MM.1S (cell line): Measurements from ENCODE around the gene PCNA.

Experiments
- DNase-seq: peaks from one replicate; pipeline ENCODE4 v3.0.0-alpha.2; 2015
- H2AFZ ChIP-seq: fragments of 300-600 bp; sonication (generic); 2 replicates; pipeline ENCODE4 v1.6.0; 2016; ENCODE audit warnings: antibody characterized with exemption, low read length
- H3F3A ChIP-seq: fragments of 300-600 bp; sonication (generic); 2 replicates; pipeline ENCODE4 v1.6.1; 2016; ENCODE audit warnings: mild to moderate bottlenecking, antibody characterized with exemption, low read length, moderate library complexity, mixed read lengths; ENCODE audit not compliant: insufficient read depth
- H3K27ac ChIP-seq: fragments of 300-600 bp; sonication (generic); 2 replicates; pipeline ENCODE4 v1.5.1; 2016; ENCODE audit warnings: mild to moderate bottlenecking, low read length
- H3K27me3 ChIP-seq: fragments of 300-600 bp; sonication (generic); replicated peaks from 2 replicates; pipeline ENCODE4 v1.6.0; 2016; ENCODE audit warnings: low read length; ENCODE audit not compliant: insufficient read depth
- H3K36me3 ChIP-seq: fragments of 300-600 bp; sonication (generic); replicated peaks from 2 replicates; pipeline ENCODE4 v1.6.1; 2016; ENCODE audit warnings: mild to moderate bottlenecking, low read length, mixed read lengths; ENCODE audit not compliant: insufficient read depth
- H3K4me1 ChIP-seq: fragments of 300-600 bp; sonication (generic); 2 replicates; pipeline ENCODE4 v1.6.1; 2016; ENCODE audit warnings: low read length, mixed read lengths
- H3K4me2 ChIP-seq: fragments of 300-600 bp; sonication (generic); 2 replicates; pipeline ENCODE4 v1.6.0; 2016; ENCODE audit warnings: low read depth, low read length
- H3K4me3 ChIP-seq: fragments of 300-600 bp; sonication (generic); 2 replicates; pipeline ENCODE4 v1.5.1; 2016; ENCODE audit warnings: low read length, mixed read lengths
- H3K79me2 ChIP-seq: fragments of 300-600 bp; sonication (generic); 2 replicates; pipeline ENCODE4 v1.6.1; 2016; ENCODE audit warnings: mixed run types, low read length, mixed read lengths
- H3K9ac ChIP-seq: fragments of 300-600 bp; sonication (generic); 2 replicates; pipeline ENCODE4 v1.6.1; 2016; ENCODE audit warnings: low read length, mixed read lengths
- H3K9me2 ChIP-seq: fragments of 300-600 bp; sonication (generic); replicated peaks from 2 replicates; pipeline ENCODE4 v1.6.1; 2016; ENCODE audit warnings: mild to moderate bottlenecking, low read length, mixed read lengths; ENCODE audit not compliant: insufficient read depth
- H3K9me3 ChIP-seq: fragments of 300-600 bp; sonication (generic); replicated peaks from 2 replicates; pipeline ENCODE4 v1.6.1; 2016; ENCODE audit warnings: mild to moderate bottlenecking, low read length, mixed read lengths; ENCODE audit not compliant: insufficient read depth
- H4K20me1 ChIP-seq: fragments of 300-600 bp; sonication (generic); 2 replicates; pipeline ENCODE4 v1.6.1; 2016; ENCODE audit warnings: mild to moderate bottlenecking, low read length, moderate library complexity, mixed read lengths; ENCODE audit not compliant: insufficient read depth
- EZH2 ChIP-seq: fragments of 300-600 bp; sonication (generic); optimal IDR thresholded peaks from 2 replicates; pipeline ENCODE3; 2017; ENCODE audit warnings: low read depth, mild to moderate bottlenecking, antibody characterized with exemption, low read length, mixed read lengths
- EZH2phosphoT487 ChIP-seq: fragments of 300-600 bp; sonication (generic); IDR thresholded peaks from 2 replicates; pipeline ENCODE4 v1.6.1; 2018; ENCODE audit warnings: antibody characterized with exemption, low read length
- TF ChIP-seq, protein P1 (sequence below): fragments of 300-600 bp; sonication (generic); IDR thresholded peaks from 2 replicates; pipeline ENCODE4 v1.5.1; 2016; ENCODE audit warnings: antibody characterized with exemption, low read length, mixed read lengths

The PCNA gene

DNA sequence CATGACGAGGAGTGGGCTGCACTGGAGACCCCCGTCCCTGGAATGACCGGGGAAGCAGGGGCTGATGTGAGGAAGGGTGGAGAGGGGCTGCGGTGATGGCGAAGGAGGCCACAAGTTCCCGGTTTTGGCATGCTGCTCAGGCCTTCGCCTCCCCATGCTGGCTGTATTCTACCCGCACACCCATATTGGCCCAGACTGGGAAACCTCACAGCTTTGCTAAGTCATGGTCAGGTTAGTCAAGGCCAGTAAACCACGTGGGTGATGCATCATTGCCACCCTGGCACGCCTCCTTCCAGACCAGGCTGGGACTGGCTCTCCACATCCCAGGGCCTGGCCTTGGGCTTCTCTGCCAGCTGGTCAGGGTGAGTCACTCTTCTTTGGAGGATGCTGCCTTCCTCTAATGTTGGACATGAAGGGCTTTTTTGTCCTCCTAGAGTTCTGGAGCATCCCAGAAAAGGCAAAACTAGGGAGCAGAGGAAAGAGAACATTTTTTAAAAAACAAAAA lies 53.8 kb downstream of the PCNA start:
- H3K4me2 ChIP-seq = no peak overlapping the region
- no peak overlapping the region for H3K4me3 ChIP-seq
- H4K20me1 ChIP-seq = no peaks in the 10 kb centered on the region
- H3K79me2 ChIP-seq = no peaks in the 10 kb centered on the region
- no peaks in the 10 kb centered on the region for H3K36me3 ChIP-seq
- no peak overlapping the region for H2AFZ ChIP-seq
- H3F3A ChIP-seq = peaks cover 13% of the 10 kb centered on the region
- no peaks in the 10 kb centered on the region for H3K9me2 ChIP-seq
- TF ChIP-seq, protein P1, sequence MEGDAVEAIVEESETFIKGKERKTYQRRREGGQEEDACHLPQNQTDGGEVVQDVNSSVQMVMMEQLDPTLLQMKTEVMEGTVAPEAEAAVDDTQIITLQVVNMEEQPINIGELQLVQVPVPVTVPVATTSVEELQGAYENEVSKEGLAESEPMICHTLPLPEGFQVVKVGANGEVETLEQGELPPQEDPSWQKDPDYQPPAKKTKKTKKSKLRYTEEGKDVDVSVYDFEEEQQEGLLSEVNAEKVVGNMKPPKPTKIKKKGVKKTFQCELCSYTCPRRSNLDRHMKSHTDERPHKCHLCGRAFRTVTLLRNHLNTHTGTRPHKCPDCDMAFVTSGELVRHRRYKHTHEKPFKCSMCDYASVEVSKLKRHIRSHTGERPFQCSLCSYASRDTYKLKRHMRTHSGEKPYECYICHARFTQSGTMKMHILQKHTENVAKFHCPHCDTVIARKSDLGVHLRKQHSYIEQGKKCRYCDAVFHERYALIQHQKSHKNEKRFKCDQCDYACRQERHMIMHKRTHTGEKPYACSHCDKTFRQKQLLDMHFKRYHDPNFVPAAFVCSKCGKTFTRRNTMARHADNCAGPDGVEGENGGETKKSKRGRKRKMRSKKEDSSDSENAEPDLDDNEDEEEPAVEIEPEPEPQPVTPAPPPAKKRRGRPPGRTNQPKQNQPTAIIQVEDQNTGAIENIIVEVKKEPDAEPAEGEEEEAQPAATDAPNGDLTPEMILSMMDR = no peak
- TF ChIP-seq EZH2phosphoT487 = no peak
- TF ChIP-seq EZH2 = no peak
- peaks cover 25% of the 10 kb centered on the region for H3K4me1 ChIP-seq
- H3K9ac ChIP-seq = no peak overlapping the region
- no peaks in the 10 kb centered on the region for H3K9me3 ChIP-seq
- no peaks in the 10 kb centered on the region for H3K27me3 ChIP-seq
- no peak for DNase-seq
- H3K27ac ChIP-seq = no peak overlapping the region

DNA sequence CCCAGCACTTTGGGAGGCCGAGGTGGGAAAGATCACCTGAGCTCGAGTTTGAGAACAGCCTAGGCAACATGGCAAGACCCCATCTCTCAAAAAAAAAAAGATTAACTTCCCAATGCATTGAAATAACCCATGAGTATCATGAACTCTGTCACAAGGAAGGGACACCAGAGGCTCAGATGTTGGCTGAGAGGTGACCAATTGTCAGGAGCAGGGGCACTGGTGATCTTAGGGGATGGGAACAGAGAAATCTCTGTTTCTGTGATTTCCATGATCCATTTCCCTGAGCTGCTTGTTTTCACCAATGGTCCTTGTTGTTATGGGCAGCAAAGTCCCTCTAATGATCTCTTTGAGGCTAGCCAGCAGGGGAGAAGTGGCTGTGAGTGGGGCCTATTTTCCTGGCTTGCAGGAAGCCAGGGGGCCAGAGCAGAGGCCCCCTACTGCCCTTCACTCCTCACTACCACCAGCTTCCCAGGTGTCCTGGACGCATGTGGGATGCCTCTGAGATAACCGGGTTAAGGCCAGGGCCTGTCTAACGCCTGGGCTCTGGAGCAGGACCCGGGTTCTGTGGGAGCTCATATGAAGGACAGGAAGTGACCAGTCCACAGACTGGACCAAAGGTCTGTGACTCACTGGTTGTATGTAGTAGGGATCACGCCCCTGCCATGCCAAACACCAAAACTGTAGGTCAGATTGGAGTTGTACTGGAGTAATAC lies 54.4 kb downstream of the PCNA start:
- no peaks in the 10 kb centered on the region for H3K27me3 ChIP-seq
- H3K4me3 ChIP-seq = no peak overlapping the region
- no peaks in the 10 kb centered on the region for H3K9me3 ChIP-seq
- TF ChIP-seq EZH2phosphoT487 (no peak), EZH2 (no peak)
- TF ChIP-seq, protein P1 = no peak
- no peaks in the 10 kb centered on the region for H3K9me2 ChIP-seq
- H3K9ac ChIP-seq = no peak overlapping the region
- H3F3A ChIP-seq = peaks cover 13% of the 10 kb centered on the region
- DNase-seq = no peak
- H3K4me2 ChIP-seq = no peak overlapping the region
- H3K79me2 ChIP-seq = no peaks in the 10 kb centered on the region
- H4K20me1 ChIP-seq = no peaks in the 10 kb centered on the region
- H3K4me1 ChIP-seq = peaks cover 24% of the 10 kb centered on the region
- no peak overlapping the region for H3K27ac ChIP-seq
- no peaks in the 10 kb centered on the region for H3K36me3 ChIP-seq
- H2AFZ ChIP-seq = no peak overlapping the region
